ENCODE measurements around the gene CCL4.

DNA sequence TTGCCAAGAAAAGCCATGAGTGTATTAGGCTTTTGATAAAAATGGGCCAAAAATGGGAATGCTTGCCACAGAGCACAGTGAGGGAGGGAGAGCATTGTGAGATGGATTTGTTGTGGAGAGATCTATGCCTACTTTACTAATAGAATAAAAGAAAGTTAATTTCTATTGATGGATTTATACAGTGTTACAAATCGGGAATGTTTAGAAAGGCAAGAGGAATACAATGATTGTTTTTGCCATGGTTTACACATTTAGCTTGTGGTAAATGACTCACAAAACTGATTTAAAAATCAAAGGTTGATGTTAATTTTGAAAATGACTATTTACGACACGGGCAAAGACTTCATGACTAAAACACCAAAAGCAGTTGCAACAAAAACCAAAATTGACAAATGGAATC, 16.6 kb downstream of the CCL4 start:
- TF ChIP-seq, protein P1, sequence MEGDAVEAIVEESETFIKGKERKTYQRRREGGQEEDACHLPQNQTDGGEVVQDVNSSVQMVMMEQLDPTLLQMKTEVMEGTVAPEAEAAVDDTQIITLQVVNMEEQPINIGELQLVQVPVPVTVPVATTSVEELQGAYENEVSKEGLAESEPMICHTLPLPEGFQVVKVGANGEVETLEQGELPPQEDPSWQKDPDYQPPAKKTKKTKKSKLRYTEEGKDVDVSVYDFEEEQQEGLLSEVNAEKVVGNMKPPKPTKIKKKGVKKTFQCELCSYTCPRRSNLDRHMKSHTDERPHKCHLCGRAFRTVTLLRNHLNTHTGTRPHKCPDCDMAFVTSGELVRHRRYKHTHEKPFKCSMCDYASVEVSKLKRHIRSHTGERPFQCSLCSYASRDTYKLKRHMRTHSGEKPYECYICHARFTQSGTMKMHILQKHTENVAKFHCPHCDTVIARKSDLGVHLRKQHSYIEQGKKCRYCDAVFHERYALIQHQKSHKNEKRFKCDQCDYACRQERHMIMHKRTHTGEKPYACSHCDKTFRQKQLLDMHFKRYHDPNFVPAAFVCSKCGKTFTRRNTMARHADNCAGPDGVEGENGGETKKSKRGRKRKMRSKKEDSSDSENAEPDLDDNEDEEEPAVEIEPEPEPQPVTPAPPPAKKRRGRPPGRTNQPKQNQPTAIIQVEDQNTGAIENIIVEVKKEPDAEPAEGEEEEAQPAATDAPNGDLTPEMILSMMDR (IDR thresholded peaks at IDR 0.05) = no peak
- TF ChIP-seq POLR2A (IDR thresholded peaks at IDR 0.05) = no peak
